H9 (cell line): Measurements from ENCODE around the gene ACOX3. TPM values are rescaled to one million over a fixed set of nuclear protein-coding genes. Genes with fewer than 3 reads are reported as not detected.

Experiments used
- DNase-seq: peaks from one replicate; pipeline ENCODE4 v3.0.0-alpha.2; 2017
- H2AFZ ChIP-seq: one replicate; pipeline ENCODE4 v1.6.1; 2013; ENCODE audit warnings: mild to moderate bottlenecking, low read length, control low read depth, moderate library complexity
- H2AK5ac ChIP-seq: 2 replicates; pipeline ENCODE4 v1.6.1; 2013; ENCODE audit warnings: low read length, control low read depth, mixed read lengths; ENCODE audit not compliant: insufficient read length
- H2BK120ac ChIP-seq: one replicate; pipeline ENCODE4 v1.6.1; 2013; ENCODE audit warnings: low read depth, mild to moderate bottlenecking, low read length, control low read depth, inconsistent platforms; ENCODE audit not compliant: poor library complexity, severe bottlenecking
- H2BK12ac ChIP-seq: 2 replicates; pipeline ENCODE4 v1.6.1; 2013; ENCODE audit warnings: low read length, control low read depth, mixed read lengths, low read depth; ENCODE audit not compliant: insufficient read length
- H2BK15ac ChIP-seq: 2 replicates; pipeline ENCODE4 v1.6.1; 2013; ENCODE audit warnings: low read depth, low read length, control low read depth
- H2BK20ac ChIP-seq: one replicate; pipeline ENCODE4 v1.6.1; 2013; ENCODE audit warnings: low read depth, mild to moderate bottlenecking, low read length, control low read depth, inconsistent platforms; ENCODE audit not compliant: poor library complexity, severe bottlenecking
- H2BK5ac ChIP-seq: 2 replicates; pipeline ENCODE4 v1.6.1; 2013; ENCODE audit warnings: low read length, control low read depth, mixed read lengths; ENCODE audit not compliant: insufficient read length
- H3K14ac ChIP-seq: 2 replicates; pipeline ENCODE4 v1.6.1; 2013; ENCODE audit warnings: low read length, control low read depth; ENCODE audit not compliant: insufficient read depth
- H3K18ac ChIP-seq: 2 replicates; pipeline ENCODE4 v1.6.1; 2013; ENCODE audit warnings: low read depth, mild to moderate bottlenecking, mixed read lengths, low read length, control low read depth; ENCODE audit not compliant: insufficient read length
- H3K23ac ChIP-seq: 2 replicates; pipeline ENCODE4 v1.6.1; 2013; ENCODE audit warnings: low read length, control low read depth, mixed read lengths, low read depth; ENCODE audit not compliant: insufficient read length
- H3K23me2 ChIP-seq: 2 replicates; pipeline ENCODE4 v1.6.1; 2013; ENCODE audit warnings: low read depth, mild to moderate bottlenecking, mixed read lengths, low read length, control low read depth; ENCODE audit not compliant: insufficient read length, poor library complexity, severe bottlenecking
- H3K27ac ChIP-seq: 2 replicates; pipeline ENCODE4 v1.5.1; 2013; ENCODE audit warnings: low read length, control low read depth, mixed read lengths, low read depth; ENCODE audit not compliant: insufficient read length
- H3K27me3 ChIP-seq: 2 replicates; pipeline ENCODE4 v1.6.1; 2013; ENCODE audit warnings: low read length, control low read depth, inconsistent platforms; ENCODE audit not compliant: insufficient read depth
- H3K4ac ChIP-seq: 2 replicates; pipeline ENCODE4 v1.6.1; 2013; ENCODE audit warnings: low read depth, mild to moderate bottlenecking, control low read depth, inconsistent platforms, low read length, moderate library complexity
- H3K4me1 ChIP-seq: 2 replicates; pipeline ENCODE4 v1.6.1; 2013; ENCODE audit warnings: low read length, control low read depth, inconsistent platforms; ENCODE audit not compliant: insufficient read depth
- H3K4me2 ChIP-seq: 2 replicates; pipeline ENCODE4 v1.6.1; 2013; ENCODE audit warnings: low read length, control low read depth, mixed read lengths; ENCODE audit not compliant: insufficient read length, insufficient read depth
- H3K56ac ChIP-seq: 2 replicates; pipeline ENCODE4 v1.6.1; 2013; ENCODE audit warnings: low read depth, mild to moderate bottlenecking, mixed read lengths, low read length, control low read depth; ENCODE audit not compliant: insufficient read length
- H3K79me1 ChIP-seq: 2 replicates; pipeline ENCODE4 v1.6.1; 2013; ENCODE audit warnings: low read depth, mild to moderate bottlenecking, moderate library complexity, low read length, control low read depth, inconsistent platforms; ENCODE audit not compliant: insufficient read depth, poor library complexity, severe bottlenecking
- H3K79me2 ChIP-seq: 2 replicates; pipeline ENCODE4 v1.6.1; 2013; ENCODE audit warnings: low read length, control low read depth, inconsistent platforms; ENCODE audit not compliant: insufficient read depth
- H3K9ac ChIP-seq: 2 replicates; pipeline ENCODE4 v1.6.1; 2013; ENCODE audit warnings: low read length, control low read depth, mixed read lengths; ENCODE audit not compliant: insufficient read length; ENCODE audit errors: extremely low read depth
- H3K9me3 ChIP-seq: one replicate; pipeline ENCODE4 v1.6.1; 2013; ENCODE audit warnings: low read depth, low read length, inconsistent platforms; ENCODE audit not compliant: control insufficient read depth
- H3T11ph ChIP-seq: one replicate; pipeline ENCODE4 v1.6.1; 2013; ENCODE audit warnings: mild to moderate bottlenecking, low read length, control low read depth, inconsistent platforms
- H4K20me1 ChIP-seq: one replicate; pipeline ENCODE4 v1.6.1; 2013; ENCODE audit not compliant: control insufficient read depth, insufficient read length, insufficient read depth
- H4K5ac ChIP-seq: 2 replicates; pipeline ENCODE4 v1.6.1; 2013; ENCODE audit warnings: low read depth, mild to moderate bottlenecking, mixed read lengths, low read length, control low read depth; ENCODE audit not compliant: insufficient read length
- H4K8ac ChIP-seq: replicated peaks from 2 replicates; pipeline ENCODE4 v1.6.1; 2013; ENCODE audit warnings: low read length, control low read depth, mixed read lengths, low read depth; ENCODE audit not compliant: insufficient read length
- H4K91ac ChIP-seq: 2 replicates; pipeline ENCODE4 v1.6.1; 2013; ENCODE audit warnings: low read depth, mild to moderate bottlenecking, moderate library complexity, mixed read lengths, low read length, control low read depth; ENCODE audit not compliant: insufficient read length
- H3K27ac Mint-ChIP-seq, 3 experiments: 2 replicates in 2 of 3; 3 replicates in 1 of 3; pipeline ENCODE4 v1.8.0; 2020 to 2021; ENCODE audit warnings: mixed read lengths in 3 of 3, mild to moderate bottlenecking in 1 of 3, moderate library complexity in 1 of 3
- H3K27me3 Mint-ChIP-seq: 2 replicates; pipeline ENCODE4 v1.8.0; 2021; ENCODE audit warnings: low read depth, mild to moderate bottlenecking, moderate library complexity, mixed read lengths
- H3K36me3 Mint-ChIP-seq, 3 experiments: 2 replicates in 2 of 3; 3 replicates in 1 of 3; pipeline ENCODE4 v1.8.0; 2020 to 2021; ENCODE audit warnings: low read depth in 3 of 3, mixed read lengths in 3 of 3; ENCODE audit not compliant: insufficient read depth in 1 of 3
- H3K4me1 Mint-ChIP-seq, 2 experiments: 2 replicates each; pipeline ENCODE4 v1.8.0; 2020; ENCODE audit warnings: mixed read lengths in 2 of 2
- H3K4me3 Mint-ChIP-seq, 2 experiments: 2 replicates in 1 of 2; 3 replicates in 1 of 2; pipeline ENCODE4 v1.8.0; 2020 to 2021; ENCODE audit warnings: mild to moderate bottlenecking in 2 of 2, mixed read lengths in 2 of 2, moderate library complexity in 1 of 2
- H3K9me3 Mint-ChIP-seq, 2 experiments: 2 replicates in 1 of 2; 3 replicates in 1 of 2; pipeline ENCODE4 v1.8.0; 2020; ENCODE audit warnings: mild to moderate bottlenecking in 2 of 2, mixed read lengths in 2 of 2, moderate library complexity in 1 of 2
- CTCF ChIP-seq: fragments of 200-600 bp; sonication (generic); conservative IDR thresholded peaks from 3 replicates; pipeline ENCODE4 v1.8.0; 2021; ENCODE audit warnings: antibody characterized with exemption, mild to moderate bottlenecking
- WGBS: extraction: QIAGEN DNeasy Blood & Tissue Kit; methylation state at CpG from one replicate; pipeline ENCODE4 v1.1.7; 2013; ENCODE audit warnings: missing lambda C conversion rate, low lambda C conversion rate, mixed read lengths; ENCODE audit not compliant: insufficient read length; ENCODE audit errors: extremely low coverage; 5-methylcytosine and 5-hydroxymethylcytosine counted together
- total RNA-seq: library from RNA; stranded (reverse); gene quantifications from 2 replicates; pipeline ENCODE4 v1.2.1, GENCODE V29; 2021

The ACOX3 gene
- total RNA-seq, 1 experiment from 2014 or later, result 13.8 TPM

- no peaks in the 10 kb centered on the region for H3K27me3 ChIP-seq
- H3K18ac ChIP-seq, result no peak overlapping the region
- no peaks in the 10 kb centered on the region for H3K79me1 ChIP-seq
- no peaks in the 10 kb centered on the region for H3K79me2 ChIP-seq
- Mint-ChIP-seq H3K4me1 (peaks cover 9 to 15% of the 10 kb centered on the region in 2 experiments), H3K27ac (no peak overlapping the region), H3K9me3 (peaks cover 13 to 17% of the 10 kb centered on the region in 2 experiments), H3K27me3 (peaks cover 3% of the 10 kb centered on the region), H3K36me3 (peaks cover 19 to 28% (median 22%) of the 10 kb centered on the region in 3 experiments), H3K4me3 (no peak overlapping the region)
- H2BK120ac ChIP-seq, result no peak overlapping the region
- no peak overlapping the region for H4K8ac ChIP-seq
- no peak for TF ChIP-seq CTCF
- H2BK20ac ChIP-seq, result no peak overlapping the region
- H2AFZ ChIP-seq, result no peak overlapping the region
- no peaks in the 10 kb centered on the region for H3K9me3 ChIP-seq
- H4K5ac ChIP-seq, result no peak overlapping the region
- H3K56ac ChIP-seq, result no peak overlapping the region
- H3K4me1 ChIP-seq, result no peaks in the 10 kb centered on the region
- H2BK12ac ChIP-seq, result no peak overlapping the region
- no peak overlapping the region for H4K91ac ChIP-seq
- no peak overlapping the region for H2BK15ac ChIP-seq
- DNase-seq, result no peak
- no peaks in the 10 kb centered on the region for H3K23me2 ChIP-seq
- H3K27ac ChIP-seq, result no peak overlapping the region
- no peaks in the 10 kb centered on the region for H4K20me1 ChIP-seq
- no peak overlapping the region for H3T11ph ChIP-seq
- no peak overlapping the region for H2BK5ac ChIP-seq
- no peak overlapping the region for H3K23ac ChIP-seq
- no peak overlapping the region for H3K4me2 ChIP-seq
- no peak overlapping the region for H3K4ac ChIP-seq
- WGBS, result no CpG with 5 or more reads among the region's 9 CpGs
- no peak overlapping the region for H3K14ac ChIP-seq
- no peak overlapping the region for H3K9ac ChIP-seq
- H2AK5ac ChIP-seq, result no peak overlapping the region
Measured at GRCh38 chr4:8407756-8408155, 32.8 kb downstream of the ACOX3 start.
